ENCODE data around the gene TMEM120B.

TMEM120B gene

DNA sequence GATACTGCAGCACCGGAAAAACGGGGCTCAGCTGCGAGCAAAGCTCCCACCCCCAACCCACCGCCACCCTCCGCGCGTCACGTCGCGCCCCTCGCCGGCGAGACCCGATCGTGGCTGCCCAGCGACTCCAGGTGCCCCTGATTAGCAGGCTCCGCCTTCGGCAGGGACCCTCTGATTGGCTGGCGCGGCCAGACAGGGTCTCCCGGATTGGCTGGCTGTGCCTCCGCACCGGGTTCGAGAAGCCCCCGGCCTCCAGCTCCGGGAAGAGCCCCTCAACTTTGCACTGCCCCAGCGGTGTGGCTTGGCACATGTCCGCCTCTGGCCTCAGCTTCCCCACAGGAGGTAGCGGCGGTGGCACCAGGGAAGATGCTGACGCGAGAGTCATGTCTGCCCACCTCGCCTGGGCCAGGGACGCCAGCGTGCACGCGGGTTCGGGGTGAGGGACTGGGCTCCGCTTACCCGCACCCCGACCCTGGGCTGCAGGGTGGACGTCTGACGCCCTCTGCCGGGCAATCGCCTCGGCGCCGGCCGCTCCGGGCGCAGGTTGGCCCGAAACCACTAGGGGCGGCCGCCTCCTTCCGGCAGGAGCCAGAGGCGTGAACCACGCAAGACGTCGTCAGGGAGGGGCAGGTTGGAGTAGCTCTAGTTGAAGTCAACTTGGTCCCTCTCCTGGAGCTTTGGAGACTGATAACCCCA, 81.4 kb downstream of the TMEM120B start:
- peak; percentile 88 for DNase-seq

DNA sequence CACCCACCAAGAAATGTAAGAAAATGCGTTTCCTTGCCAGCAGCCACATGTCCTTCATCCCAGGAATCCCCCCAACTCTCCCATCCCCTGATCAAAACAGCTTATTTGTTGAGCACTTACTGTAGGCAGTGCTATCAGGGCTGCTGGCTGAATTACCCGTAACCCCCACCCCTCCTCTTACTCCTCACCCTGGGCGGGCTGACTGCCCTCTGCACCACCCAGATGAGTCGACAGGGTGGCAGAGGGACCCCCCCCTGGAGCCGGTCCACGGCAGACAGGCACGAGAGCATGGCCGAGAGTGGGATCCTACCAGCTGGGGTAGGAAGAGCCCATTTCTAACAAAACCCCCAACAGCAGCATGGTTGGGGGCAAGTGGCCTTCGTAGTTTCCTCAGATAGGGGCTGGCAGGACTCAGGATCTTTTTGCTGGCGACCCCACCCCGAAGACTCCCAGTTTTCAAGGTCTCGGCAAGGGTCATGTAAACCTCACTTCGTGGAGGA, 82.0 kb downstream of the TMEM120B start:
- peak; percentile 65 for DNase-seq

DNA sequence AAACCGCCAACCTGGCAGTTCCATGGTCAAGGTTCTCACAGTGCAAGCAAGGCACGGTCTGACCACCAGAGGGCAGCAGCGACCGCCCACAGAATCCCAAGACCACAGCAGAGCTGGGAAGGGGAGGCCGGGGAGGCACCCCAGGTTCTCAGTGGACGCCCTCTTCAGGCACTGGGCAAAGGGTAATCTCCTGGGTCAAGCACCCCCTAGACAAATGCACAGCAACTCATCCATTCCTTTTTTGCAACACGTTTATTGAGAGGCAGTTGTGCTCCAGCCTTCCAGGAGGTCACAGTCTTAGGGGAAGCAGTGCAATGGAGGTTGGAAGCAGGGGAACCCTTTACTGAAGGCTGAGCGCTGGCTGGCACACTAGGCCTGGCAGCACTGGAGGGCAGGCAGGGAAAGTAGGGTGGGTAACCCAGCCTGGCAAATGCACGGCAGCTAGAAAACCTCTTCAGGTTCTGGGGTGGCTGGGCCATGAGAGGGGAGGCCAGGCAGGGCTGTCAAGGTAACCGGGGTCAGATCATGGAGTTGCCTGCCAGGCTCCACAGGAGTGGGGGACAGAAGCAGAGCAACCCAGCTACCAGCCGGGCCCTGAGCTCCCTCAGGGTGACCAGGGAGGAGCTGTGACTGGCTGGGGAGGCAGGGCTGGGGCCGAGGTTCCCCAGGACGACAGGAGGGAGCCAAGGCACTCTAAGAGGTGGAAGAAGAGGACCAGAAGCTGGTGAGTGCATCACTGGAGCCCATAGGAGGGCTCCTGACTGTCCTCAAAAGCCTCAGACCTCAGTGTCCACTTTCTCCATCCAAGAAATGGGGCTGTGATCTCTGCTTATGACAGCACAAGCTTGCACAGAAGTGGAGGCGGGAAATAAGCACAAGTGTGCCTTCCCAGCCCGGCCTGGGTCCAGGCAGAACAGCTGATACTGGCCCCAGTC, 82.7 kb downstream of the TMEM120B start:
- peak; percentile 66 for DNase-seq

DNA sequence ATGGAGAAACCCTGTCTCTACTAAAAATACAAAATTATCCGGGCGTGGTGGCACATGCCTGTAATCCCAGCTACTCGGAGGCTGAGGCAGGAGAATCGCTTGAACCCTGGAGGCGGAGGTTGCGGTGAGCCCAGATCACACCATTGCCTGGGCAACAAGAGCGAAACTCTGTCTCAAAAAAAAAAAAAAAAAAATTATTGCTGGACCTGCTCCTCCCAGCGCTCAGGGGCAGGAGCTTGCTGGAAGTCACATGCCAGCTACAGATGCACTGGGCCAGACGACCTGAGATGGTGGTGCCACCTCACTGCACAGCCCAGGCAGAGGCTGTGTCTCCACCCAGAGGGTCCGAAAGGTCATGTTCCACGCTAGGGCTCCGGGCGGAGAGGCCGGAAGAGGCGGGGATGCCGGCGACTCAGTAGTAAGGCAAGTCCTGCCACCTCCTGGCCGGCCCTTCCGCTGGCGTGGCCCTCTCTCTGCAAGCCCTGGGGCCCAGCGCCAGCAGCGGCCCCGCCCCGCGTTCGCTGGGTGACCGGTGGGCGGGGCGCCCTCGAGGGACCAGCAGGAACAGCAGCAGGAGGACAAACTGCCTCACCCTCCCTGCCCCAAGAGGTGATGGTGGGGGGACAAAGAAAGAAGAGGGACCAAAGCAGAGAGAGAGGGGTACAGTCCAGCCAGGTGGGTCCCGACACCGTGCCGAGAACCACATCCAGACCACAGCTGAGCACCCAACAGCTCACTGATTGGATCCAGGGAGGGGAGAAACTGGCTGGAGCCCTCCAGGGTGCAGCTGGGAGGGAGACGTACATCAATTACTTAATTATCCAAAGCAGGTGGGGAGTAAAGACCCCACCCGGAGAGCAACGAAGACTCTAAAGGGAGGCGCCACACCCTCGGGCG, 84.6 kb downstream of the TMEM120B start:
- peak; percentile 44 for DNase-seq

DNA sequence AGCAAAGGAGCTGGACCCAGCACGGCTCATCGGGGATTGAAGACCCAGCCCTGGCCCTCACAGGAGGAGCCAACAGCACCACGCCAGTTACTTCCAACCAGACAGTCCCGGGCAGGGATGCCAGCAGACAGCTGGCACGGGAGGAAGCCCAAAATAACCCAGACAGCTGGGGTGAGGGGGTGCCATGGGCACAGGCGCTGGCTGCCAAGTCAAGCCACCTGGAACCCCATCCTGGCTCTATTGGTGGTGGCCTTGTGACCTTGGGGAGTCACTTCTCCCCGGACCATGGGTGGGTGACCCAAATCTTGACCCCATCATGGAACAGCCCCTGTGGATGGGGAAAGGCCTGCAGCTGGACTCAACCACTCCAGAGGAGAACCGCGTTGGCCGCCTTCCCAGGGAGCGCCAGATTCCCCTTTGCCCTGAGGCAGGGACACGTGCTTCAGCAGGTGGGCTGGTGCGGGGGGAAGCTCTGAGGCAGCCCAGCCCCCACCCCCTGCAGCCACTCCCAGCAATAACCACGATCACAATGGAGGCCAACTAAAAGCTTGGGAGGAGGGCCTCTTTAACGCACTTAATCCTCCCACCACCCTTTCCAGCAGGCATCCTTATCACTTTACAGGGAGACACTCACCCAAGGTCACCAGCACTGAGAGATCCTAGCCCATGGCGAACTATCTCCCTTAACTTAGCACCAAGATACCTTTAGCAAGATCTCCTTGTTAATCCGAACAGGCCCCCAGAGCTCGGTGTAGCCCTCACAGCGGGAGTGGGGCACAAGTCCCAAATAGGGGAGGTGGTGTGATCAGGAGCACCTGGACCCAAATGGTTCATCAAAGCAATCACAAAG, 85.6 kb downstream of the TMEM120B start:
- DNase-seq = peak; percentile 73

DNA sequence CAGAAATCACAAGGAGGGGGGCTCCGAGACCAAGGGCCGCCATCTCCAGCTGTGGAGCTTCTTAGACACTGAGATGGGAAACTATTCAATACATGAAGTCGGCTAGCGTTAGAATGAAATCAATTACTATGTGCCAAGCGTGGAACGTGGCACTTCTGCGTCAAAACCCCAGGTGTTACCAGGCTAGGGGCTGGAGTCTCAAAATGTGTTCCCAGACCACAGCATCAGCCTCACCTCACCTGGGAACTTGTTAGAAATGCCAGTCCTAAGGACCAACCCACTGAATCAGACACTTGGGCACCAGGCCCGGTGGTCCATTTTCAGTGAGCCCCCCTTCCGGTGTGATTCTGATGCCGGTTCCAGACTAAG, 86.2 kb downstream of the TMEM120B start:
- no peak for DNase-seq

DNA sequence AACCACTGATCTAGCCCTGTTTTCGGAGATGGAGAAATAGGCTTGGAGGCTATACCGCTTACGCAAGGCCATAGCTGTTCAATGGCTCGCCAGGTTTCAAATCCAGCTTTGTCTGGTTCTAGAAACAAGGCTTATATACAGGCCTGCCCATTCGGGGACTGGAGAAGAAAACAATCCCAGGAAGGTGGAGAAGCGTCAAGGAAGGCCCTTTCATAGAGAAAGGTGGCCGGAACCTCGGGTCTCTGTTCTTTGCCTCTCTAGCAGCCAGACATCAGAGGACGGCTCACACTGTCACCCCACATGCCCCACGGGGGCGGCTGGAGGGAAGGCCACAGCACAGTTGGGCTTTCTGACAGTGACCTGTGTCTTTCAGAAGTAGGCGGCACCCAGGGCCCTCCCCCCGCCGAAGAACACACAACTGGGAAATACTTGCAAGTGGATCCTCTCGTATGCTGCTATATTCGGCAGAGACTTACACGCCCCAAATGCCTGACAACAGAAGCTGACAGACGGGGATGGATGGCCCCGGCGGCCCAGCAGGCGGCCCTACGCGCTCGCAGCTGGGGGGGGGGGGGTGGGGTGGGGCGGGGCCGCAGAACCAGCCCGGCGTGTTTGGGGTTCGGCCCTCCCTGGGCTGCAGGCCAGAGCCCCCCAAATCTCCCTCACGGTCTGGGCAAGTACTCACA, 86.7 kb downstream of the TMEM120B start:
- DNase-seq = peak; percentile 72

DNA sequence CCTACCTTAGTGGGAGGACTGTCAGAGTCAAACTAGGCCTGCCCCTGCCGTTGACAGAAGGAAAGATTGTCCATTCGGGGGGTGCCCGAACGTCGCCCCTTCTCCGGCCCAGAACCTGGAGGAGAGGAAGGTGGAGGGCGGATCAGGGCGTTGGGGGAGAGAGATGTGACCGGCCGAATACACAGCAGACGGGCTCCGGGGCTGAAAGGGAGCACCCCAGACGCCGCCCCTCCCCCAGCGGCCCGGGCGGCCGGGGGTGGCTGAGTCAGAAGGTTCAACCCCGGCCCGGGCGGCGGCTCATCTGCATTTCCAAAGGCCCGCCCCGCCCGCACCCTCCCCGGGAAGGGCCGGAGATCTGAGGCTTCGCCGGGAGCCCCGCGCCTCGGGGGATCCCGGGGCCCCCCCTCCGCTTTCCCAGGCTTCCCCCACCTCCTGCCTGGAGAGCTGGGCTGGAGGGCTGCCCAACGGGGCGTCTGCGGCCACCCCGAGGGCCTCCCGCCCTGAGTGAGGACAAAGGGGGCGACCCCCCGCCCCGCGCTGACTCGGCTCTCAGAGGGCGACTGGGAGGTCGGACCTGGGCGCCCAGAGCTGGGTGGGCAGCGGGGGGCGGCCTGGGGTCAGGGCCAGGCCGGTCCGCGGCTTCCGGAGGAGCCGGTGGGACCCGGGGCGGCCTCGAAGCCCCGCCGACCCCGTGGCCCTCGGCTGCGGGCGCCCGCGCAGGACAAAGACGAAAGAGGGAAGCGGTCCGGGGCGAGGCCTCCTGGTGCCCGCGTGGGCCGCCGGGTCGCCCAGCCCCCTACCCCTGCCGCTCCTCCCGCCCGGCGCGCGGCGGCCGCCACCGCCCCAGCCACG, 87.5 kb downstream of the TMEM120B start:
- peak; percentile 67 for DNase-seq

DNA sequence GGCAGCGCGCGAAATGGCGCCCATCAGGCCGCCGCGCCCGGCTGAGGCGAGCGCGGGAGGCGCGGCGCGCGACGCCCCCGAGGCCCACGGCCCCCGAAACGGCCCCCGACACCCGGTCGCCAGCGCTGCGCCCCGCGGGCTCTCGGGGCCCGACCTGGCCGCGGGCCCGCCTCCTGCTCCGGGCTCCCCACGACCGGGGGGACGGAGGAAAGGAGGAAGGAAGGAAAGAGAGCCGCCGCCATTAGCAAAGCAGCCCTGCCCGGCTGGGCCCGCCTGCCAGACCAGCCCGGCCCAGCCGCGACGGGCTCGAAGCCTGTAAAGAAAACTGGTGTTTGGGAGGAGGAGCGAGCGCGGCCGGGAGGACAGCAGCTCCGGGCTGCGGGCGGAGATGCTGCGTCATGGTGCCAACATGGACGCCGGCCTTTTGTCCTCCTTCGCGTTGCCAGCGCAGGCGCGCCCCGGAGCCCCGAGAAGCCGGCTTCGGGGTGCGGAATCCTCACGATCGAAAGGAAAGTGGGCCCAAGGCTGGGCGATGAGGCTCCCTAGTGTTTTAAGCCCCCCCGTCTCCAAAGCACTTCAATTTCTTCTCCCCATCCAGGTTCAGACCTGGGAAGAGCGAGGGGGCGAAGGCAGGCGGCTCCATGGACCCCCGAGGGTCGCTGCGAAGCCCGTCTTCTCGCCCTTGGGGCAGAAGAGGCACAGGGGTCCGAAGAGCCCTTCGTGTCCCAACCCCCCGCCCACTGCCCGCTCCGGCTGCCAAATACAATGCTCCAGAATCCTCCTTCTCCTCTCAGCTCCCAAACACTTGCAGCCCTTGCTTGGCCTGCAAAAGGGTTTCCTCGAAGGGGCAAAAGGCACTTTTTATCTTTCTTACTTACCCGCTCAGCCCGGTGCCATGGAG, 88.4 kb downstream of the TMEM120B start:
- DNase-seq = peak; percentile 63

DNA sequence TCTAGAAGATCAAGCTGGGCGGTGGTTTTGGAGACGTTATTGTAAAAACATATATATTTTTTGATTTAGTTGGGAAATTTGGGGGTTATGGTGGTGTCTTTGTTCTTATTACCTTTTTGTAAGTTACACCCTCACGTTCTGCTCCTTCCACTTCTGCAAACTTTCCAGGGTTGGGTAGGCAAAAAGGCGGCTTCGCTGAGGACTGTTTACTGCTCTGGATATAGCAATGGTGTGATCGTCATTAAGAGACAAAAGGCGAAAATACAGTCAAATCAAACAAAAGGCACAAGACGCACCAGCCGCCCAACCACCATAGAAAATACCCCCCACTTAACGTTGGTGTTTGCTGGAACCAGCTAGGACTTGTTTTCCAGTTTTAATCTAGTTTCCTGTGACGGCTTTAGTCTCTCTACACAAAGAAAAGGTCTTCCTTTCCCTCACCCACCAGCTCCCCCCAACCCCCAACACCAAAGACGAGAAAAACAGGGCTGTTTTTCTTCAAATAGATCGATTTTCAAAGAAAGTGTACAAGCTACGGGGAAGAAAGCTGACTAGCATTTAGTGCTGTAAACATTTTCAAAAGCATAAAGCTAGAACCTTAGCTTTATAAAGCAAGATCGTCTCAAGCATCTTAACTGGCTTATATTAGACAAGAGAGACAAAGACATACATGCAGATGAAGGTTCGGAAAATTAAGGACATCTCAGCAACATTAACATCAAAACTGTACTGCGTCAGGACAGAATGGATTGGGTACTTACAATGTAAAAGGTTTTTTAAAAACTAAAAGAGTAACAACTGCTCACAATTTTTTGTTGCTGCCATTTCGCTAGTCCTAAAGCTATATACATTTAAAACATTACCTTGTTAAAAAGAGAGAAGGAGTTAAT, 89.3 kb downstream of the TMEM120B start:
- DNase-seq = peak; percentile 54

DNA sequence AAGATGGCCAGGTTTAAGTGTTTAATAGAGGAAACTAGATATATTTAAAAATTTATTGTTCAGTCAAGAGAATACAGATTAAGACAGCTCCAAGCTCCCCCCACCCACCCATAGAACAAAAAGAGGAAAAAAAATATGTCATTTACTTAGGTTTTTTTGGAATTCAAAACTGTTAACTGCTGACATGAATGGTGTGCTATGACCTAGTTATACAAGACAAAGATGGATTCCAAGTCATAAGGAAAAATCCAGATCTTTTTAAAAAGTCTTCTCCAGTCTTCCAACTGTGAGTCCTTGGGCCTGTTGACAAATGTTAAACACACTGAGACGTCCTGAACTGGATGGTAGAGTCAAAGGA, 89.9 kb downstream of the TMEM120B start:
- DNase-seq = peak; percentile 93

DNA sequence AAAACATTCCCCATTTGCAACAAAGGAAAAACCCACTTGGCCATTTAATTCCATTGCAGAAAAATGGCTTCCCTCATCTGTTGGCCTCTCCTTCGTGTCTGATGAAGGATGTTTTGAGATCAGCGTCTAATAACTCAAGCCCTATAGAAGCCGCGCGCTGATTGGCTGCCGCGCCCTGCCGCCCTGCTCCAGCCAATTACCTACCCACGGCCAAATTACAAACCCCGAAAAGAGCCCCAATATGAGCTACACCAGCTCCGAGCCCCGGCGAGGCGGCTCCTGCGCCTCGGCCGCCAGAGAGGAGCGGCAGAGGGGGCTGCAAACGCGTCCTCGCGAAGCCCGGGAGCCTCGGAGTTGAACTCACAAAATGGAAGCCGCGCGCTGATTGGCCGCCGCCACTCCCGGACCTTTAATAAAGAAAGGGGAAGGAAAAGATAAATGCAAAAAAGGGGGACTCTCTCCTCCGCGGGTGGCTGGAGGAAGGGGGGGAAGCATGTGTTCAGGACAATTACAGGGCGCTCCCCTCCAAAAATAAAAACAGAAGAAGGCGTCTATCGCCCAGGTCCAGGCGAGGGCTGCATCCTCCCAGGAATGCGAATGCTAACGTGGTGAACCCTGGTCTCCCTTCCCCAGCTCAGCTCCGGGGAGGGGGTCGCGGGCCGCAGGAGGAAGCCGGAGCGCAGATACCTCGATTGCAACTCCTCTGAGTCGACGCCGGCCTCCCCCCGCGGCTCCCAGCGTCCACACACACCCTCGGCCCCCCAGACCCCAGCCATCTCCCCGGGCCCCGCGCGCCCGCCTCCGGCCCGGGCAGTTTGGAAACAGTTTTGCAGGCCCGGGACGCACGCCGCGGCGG, 90.5 kb downstream of the TMEM120B start:
- peak; percentile 98 for DNase-seq

DNA sequence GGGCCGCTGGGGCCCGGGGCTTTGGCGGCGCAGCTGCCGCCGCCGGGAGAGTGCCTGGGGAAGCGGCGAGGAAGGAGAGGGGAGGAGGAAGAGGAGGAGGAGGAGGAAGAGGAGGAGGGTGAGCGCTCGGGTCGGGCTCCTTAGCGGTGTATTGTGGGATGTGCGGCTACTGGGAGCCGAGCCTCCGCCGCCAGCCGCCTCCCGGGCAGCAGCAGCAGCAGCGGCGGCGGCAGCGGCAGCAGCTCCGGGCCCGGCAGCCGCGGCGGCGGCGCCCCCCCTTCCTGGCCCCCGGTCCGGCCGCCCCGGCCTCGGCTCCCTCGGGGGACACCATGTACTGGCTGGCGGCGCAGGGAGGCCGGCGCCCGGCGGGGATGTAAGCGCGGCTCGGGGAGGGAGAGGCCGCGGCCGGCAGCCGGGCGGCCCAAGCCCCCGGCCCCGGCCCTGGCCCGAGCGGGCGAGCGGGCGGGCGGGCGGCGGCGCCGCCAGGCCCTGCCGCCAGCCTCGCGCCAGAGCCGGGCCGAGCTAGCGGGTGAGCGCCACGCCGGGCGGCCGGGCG, 91.4 kb downstream of the TMEM120B start, which contains the start of gene SETD1B:
Gene SETD1B, plus strand, starts transcription at position 149 of the 556 bp plus-strand sequence. CDS start 729 bp downstream, outside the sequence.
- peak; percentile 59 for DNase-seq

DNA sequence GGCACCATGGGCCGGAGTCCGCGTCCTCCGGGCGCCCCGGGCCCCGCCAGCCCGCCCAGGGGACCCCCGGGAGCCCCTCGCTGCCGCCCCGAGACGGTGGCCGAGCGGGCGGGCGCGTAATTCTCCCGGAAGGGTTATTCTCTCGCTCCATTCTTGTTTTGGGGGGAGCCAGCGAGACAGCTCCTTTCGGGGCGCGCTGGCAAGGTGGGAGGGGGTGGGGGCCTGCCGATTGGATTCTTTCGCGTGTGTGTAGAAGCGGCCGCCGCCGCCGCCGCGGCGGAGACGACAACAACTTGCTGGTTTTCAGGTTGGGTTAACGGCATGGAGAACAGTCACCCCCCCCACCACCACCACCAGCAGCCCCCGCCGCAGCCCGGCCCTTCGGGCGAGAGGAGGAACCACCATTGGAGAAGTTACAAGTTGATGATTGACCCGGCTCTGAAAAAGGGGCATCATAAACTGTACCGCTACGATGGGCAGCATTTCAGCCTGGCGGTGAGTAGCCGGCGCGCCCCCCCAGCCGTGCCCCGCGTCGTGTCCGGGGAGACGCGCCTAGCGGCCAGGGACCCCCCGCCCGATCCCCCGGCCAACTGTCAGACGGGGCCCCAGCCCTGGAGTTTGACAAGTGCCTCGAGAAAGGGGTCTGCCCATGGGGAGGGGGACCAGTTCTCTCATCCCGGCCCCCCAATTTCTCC, 92.0 kb downstream of the TMEM120B start:
- no peak for DNase-seq

DNA sequence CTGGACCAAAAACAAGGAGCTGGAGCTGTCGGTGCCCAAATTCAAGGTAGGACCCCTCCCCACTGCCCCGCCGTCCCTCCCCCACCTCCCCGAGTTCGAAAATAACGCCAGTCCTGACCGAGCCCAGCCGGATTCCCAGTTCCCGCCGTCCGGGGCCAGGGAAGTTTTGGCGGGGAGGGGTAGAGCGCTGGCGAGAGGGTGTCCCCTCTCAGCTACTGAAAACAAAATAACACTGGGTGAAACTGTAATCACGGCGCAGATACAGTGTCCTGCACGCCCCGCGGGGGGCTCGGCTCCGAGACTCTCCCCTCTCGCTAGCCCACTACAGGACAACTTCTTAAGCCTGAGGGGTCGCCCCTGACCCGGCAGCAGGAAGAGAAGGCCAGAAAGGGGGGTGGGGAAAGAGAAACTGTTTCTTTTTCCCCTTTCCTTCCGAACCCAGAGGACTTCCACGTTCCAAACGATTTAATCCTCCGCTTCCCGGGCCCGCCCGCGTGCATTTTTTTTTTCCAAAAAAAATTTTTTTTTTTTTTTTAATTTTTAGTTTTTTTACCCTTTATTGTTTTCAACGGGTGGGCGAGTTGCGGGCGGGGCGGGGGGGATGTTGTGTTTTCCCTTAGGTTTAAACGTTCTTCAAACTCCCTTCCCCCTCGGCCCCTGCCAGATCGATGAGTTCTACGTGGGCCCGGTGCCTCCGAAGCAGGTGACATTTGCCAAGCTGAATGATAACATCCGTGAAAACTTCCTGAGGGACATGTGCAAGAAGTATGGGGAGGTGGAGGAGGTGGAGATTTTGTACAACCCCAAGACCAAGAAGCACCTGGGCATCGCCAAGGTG, 92.8 kb downstream of the TMEM120B start:
- DNase-seq = peak; percentile 36

All from NCI-H2171 treated with DMSO at 0.1 percent for 48 hours (cell line).